ENCODE results near the gene MRGPRX2.

- TF ChIP-seq CTCF (conservative IDR thresholded peaks at IDR 0.05) (no peak), ZFX (IDR thresholded peaks at IDR 0.05) (no peak)
These were observed 46.6 kb upstream of the MRGPRX2 start for GRCh38 chr11:19107125-19107524.
